Gastroesophageal sphincter (tissue), 4 donors: ENCODE data around the gene CNTRL. TPM values are rescaled to one million over a fixed set of nuclear protein-coding genes. Genes with fewer than 3 reads are reported as not detected.

ENCODE experiments used
- ATAC-seq: fragments of 150-250 bp; one replicate; pipeline ENCODE4 v1.9.1; 2016; ENCODE audit warnings: mild to moderate bottlenecking, moderate library complexity
- H3K27ac ChIP-seq, 4 donors: fragments of 200-600 bp; sonication (generic) in 3 of 4; 1 replicate in 3 of 4; 2 replicates in 1 of 4; pipeline ENCODE4 v1.5.1; 2016 to 2019
- H3K27me3 ChIP-seq: fragments of 200-600 bp; sonication (generic); one replicate; pipeline ENCODE4 v1.5.1; 2019
- H3K36me3 ChIP-seq, 2 donors: fragments of 200-600 bp; sonication (generic); one replicate each; pipeline ENCODE4 v1.5.1; 2019; ENCODE audit warnings: control low read depth in 1 of 2
- H3K4me1 ChIP-seq, 3 donors: fragments of 200-600 bp; sonication (generic); 1 replicate in 2 of 3; 2 replicates in 1 of 3; pipeline ENCODE4 v1.5.1; 2016 to 2019; ENCODE audit warnings: control low read depth in 2 of 3
- H3K4me3 ChIP-seq, 2 donors: fragments of 200-600 bp; sonication (generic); one replicate each; pipeline ENCODE4 v1.5.1; 2019; ENCODE audit warnings: mild to moderate bottlenecking in 1 of 2, moderate library complexity in 1 of 2
- H3K9me3 ChIP-seq, 3 donors: fragments of 200-600 bp; sonication (generic); one replicate each; pipeline ENCODE4 v1.5.1; 2017 to 2019; ENCODE audit warnings: control low read depth in 2 of 3
- CTCF ChIP-seq, 4 experiments: fragments of 200-600 bp in 2 of 4; fragments of 450-650 bp in 2 of 4; sonication (generic) in 1 of 4; IDR thresholded peaks; one replicate each; pipeline ENCODE4 v1.5.1; 2017 to 2019; ENCODE audit warnings: antibody characterized with exemption in 4 of 4, mild to moderate bottlenecking in 2 of 4, moderate library complexity in 2 of 4
- EP300 ChIP-seq: sonication (generic); formaldehyde crosslinking; IDR thresholded peaks from one replicate; pipeline ENCODE4 v1.6.1; 2017; ENCODE audit warnings: antibody characterized with exemption, mild to moderate bottlenecking
- POLR2A ChIP-seq, 2 donors: fragments of 450-650 bp; IDR thresholded peaks; one replicate each; pipeline ENCODE4 v1.6.1; 2017; ENCODE audit warnings: antibody characterized with exemption in 2 of 2, mild to moderate bottlenecking in 2 of 2, moderate library complexity in 1 of 2
- POLR2AphosphoS5 ChIP-seq: sonication (generic); formaldehyde crosslinking; IDR thresholded peaks from one replicate; pipeline ENCODE4 v1.6.1; 2017; ENCODE audit warnings: antibody characterized with exemption
- WGBS, 2 donors: methylation state at CpG; one replicate each; pipeline ENCODE4 v1.1.5; 2018; ENCODE audit warnings: low coverage in 1 of 2; 5-methylcytosine and 5-hydroxymethylcytosine counted together
- total RNA-seq, 4 donors: library from RNA; depleted of rRNA; stranded (reverse); fragments of >200 nt; gene quantifications; one replicate each; pipeline ENCODE4 v1.1.0, GENCODE V29; 2016

The CNTRL gene
- total RNA-seq, 4 donors from 2014 or later, result 7.3 to 18.7 (median 16.9) TPM

- Histone ChIP-seq H3K4me3 (no peak overlapping the region), H3K4me1 (peaks cover 3 to 16% (median 10%) of the 10 kb centered on the region in 3 donors), H3K27me3 (no peaks in the 10 kb centered on the region), H3K27ac (no peak overlapping the region), H3K9me3 (no peaks in the 10 kb centered on the region), H3K36me3 (no peaks in the 10 kb centered on the region)
- no peak for ATAC-seq
- no peak for TF ChIP-seq POLR2A (IDR thresholded peaks at IDR 0.05)
- no peak for TF ChIP-seq EP300
- TF ChIP-seq POLR2AphosphoS5, result no peak
- TF ChIP-seq CTCF (IDR thresholded peaks at IDR 0.05), result no peak
Observed at GRCh38 chr9:121204611-121205010, 129.9 kb downstream of the CNTRL start.

GRCh38 chr9:121206516-121207370 lies 132.0 kb downstream of the CNTRL start:
- H3K36me3 ChIP-seq, result no peaks in the 10 kb centered on the region
- no peaks in the 10 kb centered on the region for H3K27me3 ChIP-seq
- no peak for ATAC-seq
- no peak overlapping the region for H3K4me3 ChIP-seq
- H3K4me1 ChIP-seq, result peaks cover 0 to 4% (median 0%) of the 10 kb centered on the region in 3 donors
- TF ChIP-seq CTCF (IDR thresholded peaks at IDR 0.05), result no peak
- TF ChIP-seq POLR2AphosphoS5, result no peak
- TF ChIP-seq EP300, result no peak
- TF ChIP-seq POLR2A (IDR thresholded peaks at IDR 0.05), result no peak
- no peak overlapping the region for H3K27ac ChIP-seq
- H3K9me3 ChIP-seq, result no peaks in the 10 kb centered on the region
- WGBS, 2 donors, result 49 to 52% methylated on average over 7 to 8 of the region's 8 CpGs

- WGBS, 2 donors, result 29 to 40% methylated on average over 1 of the region's 2 CpGs
- H3K27me3 ChIP-seq, result no peaks in the 10 kb centered on the region
- H3K4me1 ChIP-seq, result peaks cover 0 to under 1% (median 0%) of the 10 kb centered on the region in 3 donors
- no peak for ATAC-seq
- no peak overlapping the region for H3K27ac ChIP-seq
- no peak overlapping the region for H3K4me3 ChIP-seq
- H3K9me3 ChIP-seq, result no peaks in the 10 kb centered on the region
- TF ChIP-seq EP300, result no peak
- no peak for TF ChIP-seq CTCF (IDR thresholded peaks at IDR 0.05)
- no peak for TF ChIP-seq POLR2A (IDR thresholded peaks at IDR 0.05)
- no peak for TF ChIP-seq POLR2AphosphoS5
- H3K36me3 ChIP-seq, result no peaks in the 10 kb centered on the region
Observed at GRCh38 chr9:121207371-121207940, 132.7 kb downstream of the CNTRL start.

- Histone ChIP-seq H3K9me3 (no peaks in the 10 kb centered on the region), H3K27me3 (no peaks in the 10 kb centered on the region), H3K27ac (no peak overlapping the region), H3K36me3 (no peaks in the 10 kb centered on the region), H3K4me3 (no peak overlapping the region), H3K4me1 (peaks cover 0 to 8% (median 0%) of the 10 kb centered on the region in 3 donors)
- no peak for TF ChIP-seq POLR2A (IDR thresholded peaks at IDR 0.05)
- TF ChIP-seq CTCF (IDR thresholded peaks at IDR 0.05), result no peak
- TF ChIP-seq EP300, result no peak
- TF ChIP-seq POLR2AphosphoS5, result no peak
- no peak for ATAC-seq
- WGBS, 2 donors, result 90 to 94% methylated on average over 3 to 5 of the region's 5 CpGs
Observed at GRCh38 chr9:121210536-121210935, 135.8 kb downstream of the CNTRL start.
